Fibroblast of skin of right biceps (primary cell): ENCODE data around the gene TRIM75.
"Not testable (repeated sequence)": the region's sequence is repeated elsewhere in the genome, so short reads cannot be mapped to it uniquely, and the experiment has no call there.

Source experiments
- DNase-seq: peaks from one replicate; pipeline ENCODE4 v3.0.0-alpha.2; 2013

The TRIM75 gene

DNA sequence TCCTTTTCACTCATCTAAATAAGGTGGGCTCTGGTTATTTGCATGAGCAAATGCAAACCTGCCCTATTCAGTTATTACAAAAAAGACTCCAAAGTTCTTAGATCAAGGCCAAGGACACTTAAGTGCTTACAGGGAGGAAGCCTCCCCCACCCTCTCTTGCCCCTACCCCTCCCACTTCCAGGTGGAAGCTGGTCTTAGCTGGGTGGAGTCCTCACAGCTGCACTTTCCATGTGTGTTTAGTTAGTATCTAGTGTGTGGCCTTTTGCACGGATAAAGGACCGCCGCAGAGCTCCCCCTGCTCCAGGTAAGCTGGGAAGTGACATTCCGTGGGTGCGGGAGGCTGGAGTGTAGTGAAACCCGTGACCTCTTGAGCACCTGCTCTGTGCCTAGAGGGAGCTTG lies at the start of gene TRIM75:
Gene TRIM75, plus strand, starts transcription at position 222 of the 400 bp plus-strand sequence. CDS start 5,282 bp downstream, outside the sequence.
- no peak for DNase-seq

DNA sequence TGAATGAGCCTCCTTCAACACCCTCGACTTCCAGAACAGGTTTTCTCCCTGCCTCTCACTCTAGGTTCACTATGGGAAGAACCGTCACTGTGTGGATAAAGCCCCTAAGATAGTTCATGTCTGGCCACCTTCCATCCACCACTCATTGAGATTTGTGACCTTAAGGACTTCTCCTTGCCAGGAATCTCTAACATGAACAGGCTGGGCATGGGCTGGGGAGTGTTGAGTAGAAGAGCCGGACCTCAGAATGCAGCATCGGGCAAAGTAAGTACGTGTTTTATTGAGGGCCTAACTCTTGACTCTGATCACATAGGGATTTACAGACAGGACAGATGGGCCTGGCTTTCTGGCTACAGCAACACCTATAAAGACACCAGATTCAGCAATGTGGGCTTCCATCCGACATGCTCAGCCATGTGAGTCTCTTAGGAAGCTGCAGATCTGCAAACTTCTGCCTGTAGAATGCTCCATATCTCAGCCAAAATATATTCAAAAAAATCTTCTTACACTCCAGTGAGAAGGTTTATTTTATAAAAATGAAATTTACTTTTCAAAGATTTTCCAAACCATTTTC lies 48.2 kb upstream of the TRIM75 start:
- no peak for DNase-seq

- no peak for DNase-seq
These were observed 47.2 kb upstream of the TRIM75 start for GRCh38 chr4:165006456-165006855.

GRCh38 chr4:165006886-165007285 lies 46.8 kb upstream of the TRIM75 start:
- no peak for DNase-seq

- DNase-seq: no peak
These were observed 44.0 kb upstream of the TRIM75 start for GRCh38 chr4:165009493-165010227.

- no peak for DNase-seq
These were observed 43.2 kb upstream of the TRIM75 start for GRCh38 chr4:165010487-165010886.

DNA sequence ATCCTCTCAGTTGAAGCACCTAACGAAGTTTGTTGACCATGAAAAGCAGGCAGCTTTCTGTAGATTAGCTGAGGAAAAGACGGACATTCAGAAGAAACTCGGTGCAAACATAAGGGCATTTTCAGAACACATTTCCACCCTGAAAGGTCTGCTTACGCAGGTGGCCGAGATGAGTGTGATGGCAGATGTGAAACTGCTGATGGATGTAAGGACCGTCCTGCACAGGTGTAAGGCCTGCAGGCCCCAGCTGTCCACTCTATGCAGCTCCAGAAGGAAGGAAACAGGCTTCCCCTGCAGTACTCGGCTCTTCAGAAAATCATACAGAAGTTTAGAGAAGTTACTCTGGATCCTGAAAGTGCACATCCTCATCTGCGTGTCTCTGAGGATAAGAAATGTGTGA lies 42.7 kb upstream of the TRIM75 start:
- no peak for DNase-seq

DNA sequence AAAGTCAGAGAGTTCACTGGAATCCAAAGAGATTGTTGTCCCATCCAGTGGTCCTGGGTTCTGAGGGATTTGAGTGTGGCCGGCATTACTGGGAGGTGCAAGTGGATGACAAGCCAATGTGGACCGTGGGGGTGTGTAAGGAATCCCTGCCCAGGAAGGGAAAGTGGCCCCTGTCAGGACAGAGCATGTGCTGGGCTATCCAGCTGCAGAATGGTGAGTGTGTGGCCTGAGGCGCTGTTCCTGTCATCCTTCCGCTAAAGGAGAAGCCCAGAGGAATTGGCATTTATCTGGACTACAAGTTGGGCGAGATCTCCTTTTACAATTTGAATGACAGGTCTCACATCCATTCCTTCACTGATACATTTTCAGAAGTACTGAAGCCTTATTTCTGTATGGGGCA lies 42.3 kb upstream of the TRIM75 start:
- no peak for DNase-seq

GRCh38 chr4:165013691-165014090 lies 40.0 kb upstream of the TRIM75 start:
- DNase-seq: no peak

DNA sequence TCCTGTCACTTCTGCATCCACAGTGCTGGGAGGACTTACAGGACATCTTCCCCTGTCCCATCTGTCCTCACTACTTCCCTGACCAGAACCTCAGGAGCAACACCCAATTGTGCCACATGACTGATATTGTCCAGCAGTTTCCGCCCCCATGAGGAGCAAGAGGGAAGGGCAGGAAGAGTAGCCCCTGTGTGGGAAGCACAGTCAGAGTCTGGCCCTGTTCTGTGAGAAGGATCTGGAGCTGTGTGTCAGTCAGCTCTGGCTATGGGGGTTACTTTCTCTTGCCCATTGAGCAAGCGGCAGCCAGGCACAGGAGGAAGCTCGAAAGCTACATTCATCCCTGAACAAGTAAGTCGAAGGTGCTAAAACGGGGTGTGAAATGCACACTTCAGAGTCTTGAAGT lies 36.7 kb upstream of the TRIM75 start:
- peak; percentile 2 for DNase-seq

GRCh38 chr4:165019995-165020394 lies 33.7 kb upstream of the TRIM75 start:
- DNase-seq: not testable (repeated sequence)

DNA sequence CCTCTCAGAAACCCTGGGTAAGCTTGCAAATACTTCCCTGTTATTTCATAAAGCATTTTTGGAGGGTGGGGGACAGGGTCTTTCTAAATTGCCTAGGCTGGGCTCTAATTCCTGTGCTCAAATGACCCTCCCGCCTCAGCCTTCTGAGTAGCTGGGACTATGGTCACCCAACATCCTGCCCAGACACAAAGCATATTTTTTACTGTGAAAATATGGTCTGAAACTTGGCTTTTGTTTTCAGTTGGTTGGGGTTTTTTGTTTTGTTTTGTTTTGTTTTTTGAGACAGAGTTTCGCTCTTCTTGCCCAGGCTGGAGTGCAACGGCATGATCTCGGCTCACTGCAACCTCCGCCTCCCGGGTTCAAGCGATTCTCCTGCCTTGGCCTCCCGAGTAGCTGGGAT lies 27.9 kb upstream of the TRIM75 start:
- not testable (repeated sequence) for DNase-seq

- no peak for DNase-seq
These were observed 25.8 kb upstream of the TRIM75 start for GRCh38 chr4:165027762-165028402.

- DNase-seq: no peak
These were observed 22.0 kb upstream of the TRIM75 start, which contains the start of gene TRIM60 for GRCh38 chr4:165031436-165032211. TSS of gene TRIM60 (plus strand) at chr4:165031999. CDS start at chr4:165040073, 8,074 bp downstream.

GRCh38 chr4:165048170-165048569 lies 5.5 kb upstream of the TRIM75 start:
- no peak for DNase-seq

DNA sequence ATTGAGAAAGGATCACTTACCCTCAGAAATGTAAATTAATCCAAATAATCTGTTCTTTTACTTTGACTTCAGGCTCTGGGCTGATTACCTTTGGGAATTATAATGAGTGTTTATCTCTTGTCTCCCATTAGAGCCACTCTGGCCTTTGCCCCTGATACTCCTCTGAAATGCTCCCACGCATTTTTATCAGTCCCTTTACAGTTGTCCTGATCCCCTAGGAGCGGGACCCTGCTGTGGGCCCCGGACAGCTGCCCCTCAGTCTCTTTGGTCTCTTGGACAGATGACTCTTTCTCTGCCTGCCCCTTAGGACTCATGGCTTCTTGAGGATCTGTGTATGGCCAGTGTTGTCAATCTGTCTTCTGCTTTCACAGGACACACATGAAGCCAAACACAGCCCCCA lies 1.0 kb upstream of the TRIM75 start:
- DNase-seq: no peak

DNA sequence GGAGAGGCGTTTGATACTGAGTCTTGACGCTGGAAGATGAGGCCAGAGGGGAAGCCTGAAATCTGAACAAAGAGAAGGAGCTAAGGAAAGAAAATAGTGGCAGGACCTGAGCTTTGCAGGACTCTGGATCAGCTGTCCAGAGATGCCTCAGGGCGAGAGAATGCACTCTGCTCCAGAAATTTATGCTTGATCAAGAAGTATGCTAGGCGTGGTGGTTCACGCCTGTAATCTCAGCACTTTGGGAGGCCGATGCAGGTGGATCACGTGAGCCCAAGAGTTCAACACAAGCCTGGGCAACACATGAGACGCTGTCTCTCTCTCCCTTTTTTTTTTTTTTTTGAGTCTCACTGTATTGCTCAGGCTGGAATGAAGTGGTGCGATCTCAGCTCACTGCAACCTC lies 1.9 kb downstream of the TRIM75 start:
- no peak for DNase-seq

DNA sequence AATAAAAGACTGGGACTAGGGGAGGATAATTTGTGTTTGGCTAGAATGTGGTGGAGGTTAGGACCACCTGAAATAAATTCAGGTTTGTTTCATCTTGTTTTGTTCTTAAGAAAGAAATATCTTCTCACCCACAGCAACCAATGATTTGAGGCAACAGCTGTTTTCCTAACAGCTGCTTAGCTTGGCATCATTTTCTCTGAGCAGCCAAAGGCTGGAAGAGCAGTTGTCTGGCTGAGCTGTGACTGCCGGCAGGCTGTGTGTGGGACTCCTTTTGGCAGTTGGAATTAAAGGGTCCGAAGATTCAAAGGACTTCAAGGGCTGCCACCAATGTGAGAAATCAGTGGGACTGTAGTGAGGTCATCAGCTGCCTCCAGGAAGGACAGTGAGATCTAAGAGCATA lies 5.0 kb downstream of the TRIM75 start:
- no peak for DNase-seq

GRCh38 chr4:165059386-165059785 lies 5.7 kb downstream of the TRIM75 start:
- DNase-seq: no peak

- no peak for DNase-seq
These were observed 7.3 kb downstream of the TRIM75 start for GRCh38 chr4:165060938-165061337.

GRCh38 chr4:165070560-165070959 lies 16.9 kb downstream of the TRIM75 start:
- DNase-seq: no peak

DNA sequence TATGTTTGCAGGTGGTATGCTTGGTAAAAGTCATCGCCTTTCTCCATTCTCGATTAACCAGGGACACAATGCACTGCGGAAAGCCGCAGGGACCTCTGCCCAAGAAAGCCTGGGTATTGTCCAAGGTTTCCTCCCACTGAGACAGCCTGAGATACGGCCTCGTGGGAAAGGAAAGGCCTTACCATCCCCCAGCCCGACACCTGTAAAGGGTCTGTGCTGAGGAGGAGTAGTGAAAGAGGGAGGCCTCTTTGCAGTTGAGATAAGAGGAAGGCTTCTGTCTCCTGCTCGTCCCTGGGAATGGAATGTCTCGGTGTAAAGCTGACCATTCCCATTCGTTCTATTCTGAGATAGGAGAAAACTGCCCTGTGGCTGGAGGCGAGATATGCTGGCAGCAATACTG lies 19.7 kb downstream of the TRIM75 start:
- DNase-seq: not testable (repeated sequence)

DNA sequence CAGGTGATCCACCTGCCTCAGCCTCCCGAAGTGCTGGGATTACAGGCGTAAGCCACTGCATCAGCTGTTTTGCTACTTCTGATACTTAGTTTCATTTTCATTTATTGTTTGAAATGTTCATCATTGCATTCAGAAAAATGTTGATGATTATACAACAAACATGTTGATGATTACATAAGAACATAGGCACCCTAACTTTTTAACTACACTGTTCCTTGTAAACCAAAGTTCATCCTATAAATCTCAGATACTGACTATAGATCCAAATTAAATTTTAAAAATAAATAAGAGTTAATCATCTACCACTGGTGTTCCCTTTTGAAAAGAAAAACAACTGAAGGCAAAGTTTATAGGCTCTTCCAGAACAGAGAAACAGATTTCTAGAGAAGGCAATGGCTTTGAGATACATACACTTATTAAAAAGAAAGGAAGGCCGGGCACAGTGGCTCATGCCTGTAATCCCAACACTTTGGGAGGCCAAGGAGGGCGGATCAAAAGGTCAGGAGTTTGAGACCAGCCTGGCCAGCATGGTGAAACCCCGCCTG lies 23.4 kb downstream of the TRIM75 start:
- no peak for DNase-seq
